ENCODE measurements around the gene ABHD12. TPM values are rescaled to one million over a fixed set of nuclear protein-coding genes. Genes with fewer than 3 reads are reported as not detected.
"Not testable (repeated sequence)": the region's sequence is repeated elsewhere in the genome, so short reads cannot be mapped to it uniquely, and the experiment has no call there.

Gene ABHD12
- total and polyA plus RNA-seq, 2 donors (not counting 1 experiment from before 2014, with no cell fraction given) = 9.6 to 28.3 TPM

- H3K4me1 Mint-ChIP-seq = peaks cover 8% of the 10 kb centered on the region
- Histone ChIP-seq H3K9ac (ENCODE audit: low read length) (no peak overlapping the region), H3K4me2 (replicated peaks; ENCODE audit: low read depth, low read length, poor library complexity, severe bottlenecking) (no peak overlapping the region), H3K79me2 (ENCODE audit: control insufficient read depth, insufficient read depth, low read length) (no peaks in the 10 kb centered on the region), H3K36me3 (replicated peaks in 1 of 2; ENCODE audit: control extremely low read depth in 1 of 2, control insufficient read depth in 1 of 2, extremely low read depth in 1 of 2, insufficient read depth in 2 of 2, low read length in 1 of 2) (peaks cover 0 to 26% of the 10 kb centered on the region in 2 experiments), H3K4me1 (ENCODE audit: control insufficient read depth in 2 of 2, insufficient read depth in 2 of 2, low read length in 2 of 2) (no peaks in the 10 kb centered on the region), H3K27ac (ENCODE audit: low read length in 2 of 2) (no peak overlapping the region), H3K27me3 (replicated peaks in 1 of 4; ENCODE audit: control extremely low read depth in 1 of 4, control insufficient read depth in 3 of 4, insufficient read depth in 4 of 4, low read length in 3 of 4) (no peaks in the 10 kb centered on the region), H3K9me3 (ENCODE audit: control extremely low read depth in 1 of 3, control insufficient read depth in 2 of 3, insufficient read depth in 1 of 3, low read length in 2 of 3) (no peaks in the 10 kb centered on the region), H2AFZ (ENCODE audit: insufficient read depth, low read depth, low read length, poor library complexity, severe bottlenecking) (no peak overlapping the region), H3K4me3 (ENCODE audit: control extremely low read depth in 1 of 5, extremely low read depth in 1 of 5, insufficient read depth in 1 of 5, low read depth in 2 of 5, low read length in 4 of 5) (no peak overlapping the region), H4K20me1 (ENCODE audit: control insufficient read depth, insufficient read depth, low read length, poor library complexity, severe bottlenecking) (no peaks in the 10 kb centered on the region)
- intact Hi-C loops (cut with micrococcal nuclease) = no loop called here
- POLR2A ChIA-PET = no interaction called here
- H3K27ac Mint-ChIP-seq = no peak overlapping the region
- H3K27me3 Mint-ChIP-seq = no peaks in the 10 kb centered on the region
- 94% methylated on average over 11 of the region's 11 CpGs for WGBS (ENCODE audit: insufficient coverage)
- DNase-seq (no peak), ATAC-seq (ENCODE audit: low read depth) (no peak)
- no peak for TF ChIP-seq EZH2 (IDR thresholded peaks at IDR 0.05; ENCODE audit: borderline replicate concordance, insufficient read depth, low read depth, low read length, poor library complexity, severe bottlenecking)
- no peak for TF ChIP-seq CTCF (IDR thresholded peaks at IDR 0.05)
- no peaks in the 10 kb centered on the region for H3K9me3 Mint-ChIP-seq (ENCODE audit: insufficient read depth)
- H3K4me3 Mint-ChIP-seq = no peak overlapping the region
- CTCF ChIA-PET = no interaction called here
Observed at GRCh38 chr20:25269057-25269832, 121.4 kb downstream of the ABHD12 start.

- H3K9me3 ChIP-seq (ENCODE audit: control extremely low read depth in 1 of 3, control insufficient read depth in 2 of 3, insufficient read depth in 1 of 3, low read length in 2 of 3); H3K27me3 ChIP-seq (replicated peaks in 1 of 4; ENCODE audit: control extremely low read depth in 1 of 4, control insufficient read depth in 3 of 4, insufficient read depth in 4 of 4, low read length in 3 of 4); H3K27ac ChIP-seq (ENCODE audit: low read length in 2 of 2); intact Hi-C loops (cut with micrococcal nuclease); DNase-seq; ATAC-seq (ENCODE audit: low read depth); H3K4me3 ChIP-seq (ENCODE audit: control extremely low read depth in 1 of 5, extremely low read depth in 1 of 5, insufficient read depth in 1 of 5, low read depth in 2 of 5, low read length in 4 of 5); H3K4me1 Mint-ChIP-seq; H3K36me3 ChIP-seq (replicated peaks in 1 of 2; ENCODE audit: control extremely low read depth in 1 of 2, control insufficient read depth in 1 of 2, extremely low read depth in 1 of 2, insufficient read depth in 2 of 2, low read length in 1 of 2); H3K27ac Mint-ChIP-seq; H2AFZ ChIP-seq (ENCODE audit: insufficient read depth, low read depth, low read length, poor library complexity, severe bottlenecking); H3K27me3 Mint-ChIP-seq; H3K9ac ChIP-seq (ENCODE audit: low read length); H3K4me1 ChIP-seq (ENCODE audit: control insufficient read depth in 2 of 2, insufficient read depth in 2 of 2, low read length in 2 of 2); POLR2A ChIA-PET; H3K4me2 ChIP-seq (replicated peaks; ENCODE audit: low read depth, low read length, poor library complexity, severe bottlenecking); H3K4me3 Mint-ChIP-seq; CTCF ChIA-PET; H3K9me3 Mint-ChIP-seq (ENCODE audit: insufficient read depth): not testable (repeated sequence)
- WGBS (ENCODE audit: insufficient coverage) = 96% methylated on average over 12 of the region's 16 CpGs
- H3K79me2 ChIP-seq (ENCODE audit: control insufficient read depth, insufficient read depth, low read length) = peaks cover 11% of the 10 kb centered on the region
- peaks cover 21% of the 10 kb centered on the region for H4K20me1 ChIP-seq (ENCODE audit: control insufficient read depth, insufficient read depth, low read length, poor library complexity, severe bottlenecking)
Observed at GRCh38 chr20:25260770-25261437, 129.7 kb downstream of the ABHD12 start.
